MM.1S (cell line): ENCODE data around the gene CERKL.

Source experiments
- CTCF ChIP-seq: fragments of 300-600 bp; sonication (generic); IDR thresholded peaks from 2 replicates; pipeline ENCODE4 v1.5.1; 2016; ENCODE audit warnings: antibody characterized with exemption, low read length, mixed read lengths
- EZH2 ChIP-seq: fragments of 300-600 bp; sonication (generic); optimal IDR thresholded peaks from 2 replicates; pipeline ENCODE3; 2017; ENCODE audit warnings: low read depth, mild to moderate bottlenecking, antibody characterized with exemption, low read length, mixed read lengths
- EZH2phosphoT487 ChIP-seq: fragments of 300-600 bp; sonication (generic); IDR thresholded peaks from 2 replicates; pipeline ENCODE4 v1.6.1; 2018; ENCODE audit warnings: antibody characterized with exemption, low read length

DNA sequence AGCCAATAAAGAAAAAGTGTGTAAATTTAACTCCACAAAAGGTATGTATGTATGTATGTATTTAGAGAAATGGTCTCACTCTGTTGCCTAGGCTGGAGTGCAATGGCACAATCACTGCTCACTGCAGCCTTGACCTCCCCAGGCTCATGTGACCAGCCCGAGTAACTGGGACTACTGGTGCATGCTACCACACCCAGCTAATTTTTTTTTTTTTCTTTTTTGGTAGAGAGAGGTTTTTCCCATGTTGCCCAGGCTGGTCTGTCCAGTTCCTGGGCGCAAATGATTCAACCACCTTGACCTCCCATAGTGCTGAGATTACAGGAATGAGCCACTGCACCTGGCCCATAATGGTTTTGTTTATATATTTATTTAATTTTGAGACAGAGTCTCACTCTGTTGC is 67.1 kb downstream of the CERKL start:
- TF ChIP-seq EZH2 (no peak), CTCF (no peak), EZH2phosphoT487 (no peak)
